OCI-LY3 (cell line): ENCODE data around the gene MMRN2.

ENCODE experiments used
- EZH2phosphoT487 ChIP-seq: fragments of 200-600 bp; shearing (Covaris generic); IDR thresholded peaks from 2 replicates; pipeline ENCODE4 v1.6.1; 2018; ENCODE audit warnings: antibody characterized with exemption, mixed run types, low read depth
- TF ChIP-seq, protein P1 (sequence below): fragments of 200-600, 300-600 bp; sonication (generic); IDR thresholded peaks from 2 replicates; pipeline ENCODE4 v1.5.1; 2014; ENCODE audit warnings: antibody characterized with exemption, low read length, low read depth

GRCh38 chr10:86937502-86938154 lies 19.8 kb downstream of the MMRN2 start:
- TF ChIP-seq, protein P1, sequence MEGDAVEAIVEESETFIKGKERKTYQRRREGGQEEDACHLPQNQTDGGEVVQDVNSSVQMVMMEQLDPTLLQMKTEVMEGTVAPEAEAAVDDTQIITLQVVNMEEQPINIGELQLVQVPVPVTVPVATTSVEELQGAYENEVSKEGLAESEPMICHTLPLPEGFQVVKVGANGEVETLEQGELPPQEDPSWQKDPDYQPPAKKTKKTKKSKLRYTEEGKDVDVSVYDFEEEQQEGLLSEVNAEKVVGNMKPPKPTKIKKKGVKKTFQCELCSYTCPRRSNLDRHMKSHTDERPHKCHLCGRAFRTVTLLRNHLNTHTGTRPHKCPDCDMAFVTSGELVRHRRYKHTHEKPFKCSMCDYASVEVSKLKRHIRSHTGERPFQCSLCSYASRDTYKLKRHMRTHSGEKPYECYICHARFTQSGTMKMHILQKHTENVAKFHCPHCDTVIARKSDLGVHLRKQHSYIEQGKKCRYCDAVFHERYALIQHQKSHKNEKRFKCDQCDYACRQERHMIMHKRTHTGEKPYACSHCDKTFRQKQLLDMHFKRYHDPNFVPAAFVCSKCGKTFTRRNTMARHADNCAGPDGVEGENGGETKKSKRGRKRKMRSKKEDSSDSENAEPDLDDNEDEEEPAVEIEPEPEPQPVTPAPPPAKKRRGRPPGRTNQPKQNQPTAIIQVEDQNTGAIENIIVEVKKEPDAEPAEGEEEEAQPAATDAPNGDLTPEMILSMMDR = no peak
- no peak for TF ChIP-seq EZH2phosphoT487
